ENCODE data around the gene TYW3. TPM values are rescaled to one million over a fixed set of nuclear protein-coding genes. Genes with fewer than 3 reads are reported as not detected.
"Not testable (repeated sequence)": the region's sequence is repeated elsewhere in the genome, so short reads cannot be mapped to it uniquely, and the experiment has no call there.

TYW3 gene
- total RNA-seq, 1 donor from 2014 or later, result 7.6 TPM

- Mint-ChIP-seq H3K36me3 (ENCODE audit: unreplicated experiment) (no peaks in the 10 kb centered on the region), H3K9me3 (ENCODE audit: unreplicated experiment) (peaks cover 5% of the 10 kb centered on the region), H3K27ac (ENCODE audit: unreplicated experiment) (peak overlapping the region; percentile 96), H3K4me3 (ENCODE audit: unreplicated experiment) (peak overlapping the region; percentile 92), H3K4me1 (ENCODE audit: low read depth, unreplicated experiment) (peaks cover 21% of the 10 kb centered on the region), H3K27me3 (ENCODE audit: unreplicated experiment) (peaks cover 2% of the 10 kb centered on the region)
- DNase-seq, result no peak
- peak; percentile 67 for TF ChIP-seq CTCF (IDR thresholded peaks at IDR 0.05; ENCODE audit: partially characterized antibody, unreplicated experiment)
Observed at GRCh38 chr1:74733604-74734484, 892 bp downstream of the TYW3 start.

GRCh38 chr1:74737333-74737732, 4.4 kb downstream of the TYW3 start:
- H3K27me3 Mint-ChIP-seq (ENCODE audit: unreplicated experiment), result peaks cover 2% of the 10 kb centered on the region
- no peak overlapping the region for H3K4me3 Mint-ChIP-seq (ENCODE audit: unreplicated experiment)

GRCh38 chr1:74740307-74740980, 7.5 kb downstream of the TYW3 start:
- H3K36me3 Mint-ChIP-seq (ENCODE audit: unreplicated experiment), result peaks cover 37% of the 10 kb centered on the region
- not testable (repeated sequence) for H3K4me3 Mint-ChIP-seq (ENCODE audit: unreplicated experiment)

More at GRCh38 chr1:74737333-74737732, 4.4 kb downstream of the TYW3 start:
- Mint-ChIP-seq H3K4me1 (ENCODE audit: low read depth, unreplicated experiment) (peaks cover 9% of the 10 kb centered on the region), H3K9me3 (ENCODE audit: unreplicated experiment) (peaks cover 5% of the 10 kb centered on the region), H3K27ac (ENCODE audit: unreplicated experiment) (no peak overlapping the region), H3K36me3 (ENCODE audit: unreplicated experiment) (peaks cover 19% of the 10 kb centered on the region)
- no peak for TF ChIP-seq CTCF (IDR thresholded peaks at IDR 0.05; ENCODE audit: partially characterized antibody, unreplicated experiment)
- DNase-seq, result no peak

GRCh38 chr1:74745247-74745646, 12.3 kb downstream of the TYW3 start:
- not testable (repeated sequence) for H3K9me3 Mint-ChIP-seq (ENCODE audit: unreplicated experiment); H3K27me3 Mint-ChIP-seq (ENCODE audit: unreplicated experiment); H3K27ac Mint-ChIP-seq (ENCODE audit: unreplicated experiment); DNase-seq; H3K4me3 Mint-ChIP-seq (ENCODE audit: unreplicated experiment); H3K4me1 Mint-ChIP-seq (ENCODE audit: low read depth, unreplicated experiment)
- peaks cover 30% of the 10 kb centered on the region for H3K36me3 Mint-ChIP-seq (ENCODE audit: unreplicated experiment)

More at GRCh38 chr1:74740307-74740980, 7.5 kb downstream of the TYW3 start:
- not testable (repeated sequence) for H3K4me1 Mint-ChIP-seq (ENCODE audit: low read depth, unreplicated experiment); DNase-seq; H3K27ac Mint-ChIP-seq (ENCODE audit: unreplicated experiment); H3K27me3 Mint-ChIP-seq (ENCODE audit: unreplicated experiment); H3K9me3 Mint-ChIP-seq (ENCODE audit: unreplicated experiment)

GRCh38 chr1:74748960-74749359, 16.0 kb downstream of the TYW3 start:
- H3K27me3 Mint-ChIP-seq (ENCODE audit: unreplicated experiment), result no peaks in the 10 kb centered on the region
- H3K9me3 Mint-ChIP-seq (ENCODE audit: unreplicated experiment), result no peaks in the 10 kb centered on the region
- H3K27ac Mint-ChIP-seq (ENCODE audit: unreplicated experiment), result no peak overlapping the region
- no peaks in the 10 kb centered on the region for H3K4me1 Mint-ChIP-seq (ENCODE audit: low read depth, unreplicated experiment)
- no peak for TF ChIP-seq CTCF (IDR thresholded peaks at IDR 0.05; ENCODE audit: partially characterized antibody, unreplicated experiment)
- H3K4me3 Mint-ChIP-seq (ENCODE audit: unreplicated experiment), result no peak overlapping the region
- H3K36me3 Mint-ChIP-seq (ENCODE audit: unreplicated experiment), result peaks cover 12% of the 10 kb centered on the region
- DNase-seq, result no peak

GRCh38 chr1:74753104-74753503, 20.2 kb downstream of the TYW3 start:
- H3K27me3 Mint-ChIP-seq (ENCODE audit: unreplicated experiment), result no peaks in the 10 kb centered on the region
- peaks cover 6% of the 10 kb centered on the region for H3K9me3 Mint-ChIP-seq (ENCODE audit: unreplicated experiment)
- no peak overlapping the region for H3K27ac Mint-ChIP-seq (ENCODE audit: unreplicated experiment)
- peaks cover 26% of the 10 kb centered on the region for H3K36me3 Mint-ChIP-seq (ENCODE audit: unreplicated experiment)
- DNase-seq, result no peak
- no peak for TF ChIP-seq CTCF (IDR thresholded peaks at IDR 0.05; ENCODE audit: partially characterized antibody, unreplicated experiment)
- H3K4me1 Mint-ChIP-seq (ENCODE audit: low read depth, unreplicated experiment), result no peaks in the 10 kb centered on the region
- H3K4me3 Mint-ChIP-seq (ENCODE audit: unreplicated experiment), result no peak overlapping the region
